Measurements from ENCODE around the gene PFKFB1. TPM values are rescaled to one million over a fixed set of nuclear protein-coding genes. Genes with fewer than 3 reads are reported as not detected.

The PFKFB1 gene
- total RNA-seq, 4 donors from 2014 or later, result 0.49 to 1.9 (median 0.64) TPM; not detected in 1

- H3K36me3 ChIP-seq, result no peaks in the 10 kb centered on the region
- H3K9me3 ChIP-seq, result no peaks in the 10 kb centered on the region
- H3K4me1 ChIP-seq, result no peaks in the 10 kb centered on the region
- no peak for DNase-seq (ENCODE audit: low spot score in 2 of 2)
- WGBS, result 68% methylated on average over 2 of the region's 2 CpGs
- TF ChIP-seq POLR2A (IDR thresholded peaks at IDR 0.05), result no peak
- TF ChIP-seq EP300 (IDR thresholded peaks at IDR 0.05), result no peak
- TF ChIP-seq POLR2AphosphoS5 (IDR thresholded peaks at IDR 0.05), result no peak
- TF ChIP-seq, protein P1, sequence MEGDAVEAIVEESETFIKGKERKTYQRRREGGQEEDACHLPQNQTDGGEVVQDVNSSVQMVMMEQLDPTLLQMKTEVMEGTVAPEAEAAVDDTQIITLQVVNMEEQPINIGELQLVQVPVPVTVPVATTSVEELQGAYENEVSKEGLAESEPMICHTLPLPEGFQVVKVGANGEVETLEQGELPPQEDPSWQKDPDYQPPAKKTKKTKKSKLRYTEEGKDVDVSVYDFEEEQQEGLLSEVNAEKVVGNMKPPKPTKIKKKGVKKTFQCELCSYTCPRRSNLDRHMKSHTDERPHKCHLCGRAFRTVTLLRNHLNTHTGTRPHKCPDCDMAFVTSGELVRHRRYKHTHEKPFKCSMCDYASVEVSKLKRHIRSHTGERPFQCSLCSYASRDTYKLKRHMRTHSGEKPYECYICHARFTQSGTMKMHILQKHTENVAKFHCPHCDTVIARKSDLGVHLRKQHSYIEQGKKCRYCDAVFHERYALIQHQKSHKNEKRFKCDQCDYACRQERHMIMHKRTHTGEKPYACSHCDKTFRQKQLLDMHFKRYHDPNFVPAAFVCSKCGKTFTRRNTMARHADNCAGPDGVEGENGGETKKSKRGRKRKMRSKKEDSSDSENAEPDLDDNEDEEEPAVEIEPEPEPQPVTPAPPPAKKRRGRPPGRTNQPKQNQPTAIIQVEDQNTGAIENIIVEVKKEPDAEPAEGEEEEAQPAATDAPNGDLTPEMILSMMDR (IDR thresholded peaks at IDR 0.05), result no peak
- H3K4me3 ChIP-seq, result no peak overlapping the region
- no peaks in the 10 kb centered on the region for H3K27me3 ChIP-seq
- no peak overlapping the region for H3K27ac ChIP-seq
These were observed 35.3 kb upstream of the PFKFB1 start for GRCh38 chrX:55029291-55029690.

DNA sequence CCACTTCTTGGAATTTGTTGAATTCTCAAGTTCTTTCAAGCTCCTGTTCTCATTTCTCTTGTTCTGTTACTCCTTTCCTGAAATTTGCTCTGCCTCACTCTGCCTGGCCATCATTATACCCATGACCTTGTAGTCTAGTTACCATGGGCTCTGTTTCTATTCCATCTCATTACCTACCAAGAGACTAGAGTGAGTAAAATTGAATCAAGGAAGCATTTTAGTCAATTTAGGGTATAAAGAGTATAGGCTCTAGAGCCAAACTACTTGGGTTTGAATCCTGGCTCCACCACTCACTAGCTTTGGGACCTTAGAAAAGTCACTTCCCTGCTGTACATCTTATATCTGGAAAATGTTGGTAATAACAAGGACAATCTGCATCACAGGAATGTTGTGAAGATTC, 34.6 kb upstream of the PFKFB1 start:
- DNase-seq (ENCODE audit: low spot score in 2 of 2), result no peak
- Histone ChIP-seq H3K27ac (no peak overlapping the region), H3K9me3 (no peaks in the 10 kb centered on the region), H3K4me1 (no peaks in the 10 kb centered on the region), H3K4me3 (no peak overlapping the region), H3K27me3 (no peaks in the 10 kb centered on the region), H3K36me3 (no peaks in the 10 kb centered on the region)
- TF ChIP-seq POLR2A (IDR thresholded peaks at IDR 0.05) (no peak), EP300 (IDR thresholded peaks at IDR 0.05) (no peak), POLR2AphosphoS5 (IDR thresholded peaks at IDR 0.05) (no peak)
- TF ChIP-seq, protein P1 (IDR thresholded peaks at IDR 0.05), result no peak

GRCh38 chrX:55028040-55028439, 34.1 kb upstream of the PFKFB1 start:
- DNase-seq (ENCODE audit: low spot score in 2 of 2), result no peak
- H3K4me1 ChIP-seq, result no peaks in the 10 kb centered on the region
- no peak overlapping the region for H3K27ac ChIP-seq
- WGBS, result 64% methylated on average over 4 of the region's 4 CpGs
- no peaks in the 10 kb centered on the region for H3K27me3 ChIP-seq
- TF ChIP-seq EP300 (IDR thresholded peaks at IDR 0.05) (no peak), POLR2AphosphoS5 (IDR thresholded peaks at IDR 0.05) (no peak), POLR2A (IDR thresholded peaks at IDR 0.05) (no peak)
- TF ChIP-seq, protein P1 (IDR thresholded peaks at IDR 0.05), result no peak
- no peaks in the 10 kb centered on the region for H3K9me3 ChIP-seq
- no peak overlapping the region for H3K4me3 ChIP-seq
- H3K36me3 ChIP-seq, result no peaks in the 10 kb centered on the region

DNA sequence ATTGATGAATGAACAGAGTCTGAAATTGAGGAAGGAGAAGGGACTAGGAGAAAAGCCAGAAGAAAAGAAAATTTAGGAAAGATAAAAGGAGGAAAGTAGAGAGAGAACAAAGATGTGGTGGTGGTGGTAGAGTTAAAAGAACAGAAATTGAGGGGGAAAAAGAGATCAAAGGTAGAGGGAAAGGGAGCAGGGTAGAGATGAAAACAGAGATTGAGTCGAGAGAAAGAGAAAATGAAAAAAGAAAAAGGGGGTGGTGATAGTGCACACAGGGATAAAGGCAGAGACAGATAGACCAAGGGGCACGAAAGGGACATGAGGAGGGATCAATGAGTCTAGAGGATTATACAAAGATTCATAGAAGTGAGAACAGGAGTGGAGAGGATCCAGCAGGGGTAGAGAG, 32.9 kb upstream of the PFKFB1 start:
- no peaks in the 10 kb centered on the region for H3K4me1 ChIP-seq

DNA sequence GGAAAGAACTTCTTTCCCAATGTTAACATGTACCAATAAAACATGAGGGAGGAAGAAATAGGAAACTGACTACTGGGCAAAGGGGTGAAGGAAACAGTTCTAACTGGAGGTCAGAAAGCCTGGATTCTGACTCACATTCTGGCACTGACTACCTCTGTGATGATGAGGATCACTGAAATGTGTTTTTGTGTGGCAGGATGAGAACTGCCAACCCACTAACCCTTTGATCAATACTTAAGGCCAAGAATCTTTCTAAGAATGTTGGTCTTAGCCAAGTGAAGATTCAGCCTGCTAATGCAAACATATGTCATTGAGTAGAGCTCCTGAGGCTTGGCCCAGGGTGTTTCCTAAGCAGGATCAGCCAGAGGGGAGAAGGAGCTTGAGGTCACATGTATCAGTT, 32.2 kb upstream of the PFKFB1 start:
- Histone ChIP-seq H3K4me3 (no peak overlapping the region), H3K27ac (no peak overlapping the region), H3K27me3 (no peaks in the 10 kb centered on the region), H3K36me3 (no peaks in the 10 kb centered on the region), H3K9me3 (no peaks in the 10 kb centered on the region), H3K4me1 (no peaks in the 10 kb centered on the region)
- DNase-seq (ENCODE audit: low spot score in 2 of 2), result no peak
- no peak for TF ChIP-seq POLR2AphosphoS5 (IDR thresholded peaks at IDR 0.05)

More for the DNA sequence above, 32.9 kb upstream of the PFKFB1 start:
- H3K27ac ChIP-seq, result no peak overlapping the region
- no peaks in the 10 kb centered on the region for H3K27me3 ChIP-seq
- TF ChIP-seq, protein P1 (IDR thresholded peaks at IDR 0.05), result no peak
- TF ChIP-seq POLR2AphosphoS5 (IDR thresholded peaks at IDR 0.05), result no peak
- no peak for TF ChIP-seq EP300 (IDR thresholded peaks at IDR 0.05)
- no peak for TF ChIP-seq POLR2A (IDR thresholded peaks at IDR 0.05)
- 50% methylated on average over 2 of the region's 2 CpGs for WGBS
- H3K36me3 ChIP-seq, result no peaks in the 10 kb centered on the region
- H3K4me3 ChIP-seq, result no peak overlapping the region
- no peak for DNase-seq (ENCODE audit: low spot score in 2 of 2)
- H3K9me3 ChIP-seq, result no peaks in the 10 kb centered on the region

GRCh38 chrX:55014897-55015299, 20.9 kb upstream of the PFKFB1 start:
- Histone ChIP-seq H3K9me3 (no peaks in the 10 kb centered on the region), H3K27me3 (no peaks in the 10 kb centered on the region), H3K36me3 (no peaks in the 10 kb centered on the region), H3K4me3 (no peak overlapping the region), H3K27ac (no peak overlapping the region), H3K4me1 (no peaks in the 10 kb centered on the region)
- 87% methylated on average over 4 of the region's 4 CpGs for WGBS
- no peak for TF ChIP-seq POLR2A (IDR thresholded peaks at IDR 0.05)
- no peak for TF ChIP-seq EP300 (IDR thresholded peaks at IDR 0.05)
- DNase-seq (ENCODE audit: low spot score in 2 of 2), result no peak
